GM21529 (cell line): Measurements from ENCODE around the gene EPN2.

Experiments
- ATAC-seq: cut with Tn5 transposase; IDR thresholded peaks from one replicate; pipeline ENCODE4 v1.9.1; 2021; ENCODE audit not compliant: unreplicated experiment

Gene EPN2

GRCh38 chr17:19363114-19363438 lies 125.9 kb downstream of the EPN2 start:
- no peak for ATAC-seq

- no peak for ATAC-seq
These were observed 126.4 kb downstream of the EPN2 start for GRCh38 chr17:19363460-19364035.

- ATAC-seq: no peak
These were observed 127.7 kb downstream of the EPN2 start for GRCh38 chr17:19364699-19365498.

GRCh38 chr17:19365499-19365817 lies 128.3 kb downstream of the EPN2 start:
- ATAC-seq: no peak

- no peak for ATAC-seq
These were observed 128.9 kb downstream of the EPN2 start for GRCh38 chr17:19365833-19366636.

GRCh38 chr17:19366637-19366972 lies 129.4 kb downstream of the EPN2 start:
- ATAC-seq: no peak

GRCh38 chr17:19368229-19368628 lies 131.1 kb downstream of the EPN2 start:
- no peak for ATAC-seq

- no peak for ATAC-seq
These were observed 132.1 kb downstream of the EPN2 start for GRCh38 chr17:19369107-19369778.

- no peak for ATAC-seq
These were observed 132.8 kb downstream of the EPN2 start for GRCh38 chr17:19369846-19370492.

GRCh38 chr17:19370493-19370960 lies 133.4 kb downstream of the EPN2 start:
- peak; percentile 62 for ATAC-seq

GRCh38 chr17:19371259-19372010 lies 134.3 kb downstream of the EPN2 start:
- no peak for ATAC-seq

- no peak for ATAC-seq
These were observed 134.8 kb downstream of the EPN2 start for GRCh38 chr17:19372011-19372370.

GRCh38 chr17:19372439-19372838 lies 135.3 kb downstream of the EPN2 start:
- ATAC-seq: no peak

- ATAC-seq: no peak
These were observed 135.8 kb downstream of the EPN2 start for GRCh38 chr17:19372866-19373504.

- ATAC-seq: no peak
These were observed 137.0 kb downstream of the EPN2 start for GRCh38 chr17:19374136-19374535.

GRCh38 chr17:19375732-19376131 lies 138.6 kb downstream of the EPN2 start:
- no peak for ATAC-seq

GRCh38 chr17:19376811-19377210 lies 139.6 kb downstream of the EPN2 start:
- ATAC-seq: no peak

- ATAC-seq: peak; percentile 90
These were observed 140.6 kb downstream of the EPN2 start for GRCh38 chr17:19377602-19378415.
